ENCODE data around the gene LYPD6. TPM values are rescaled to one million over a fixed set of nuclear protein-coding genes. Genes with fewer than 3 reads are reported as not detected.
A peak's percentile ranks its signal among the peaks of the same experiment; 100 is the strongest.

LYPD6 gene
- total RNA-seq, 1 experiment from 2014 or later = 0.54 TPM

- Histone ChIP-seq H3K9me3 (ENCODE audit: low read depth, low read length, poor library complexity, severe bottlenecking) (no peaks in the 10 kb centered on the region), H3K36me3 (ENCODE audit: insufficient read depth, low read length, poor library complexity, severe bottlenecking) (no peaks in the 10 kb centered on the region), H3K4me3 (ENCODE audit: low read depth, low read length, poor library complexity, severe bottlenecking) (no peak overlapping the region), H3K4me1 (ENCODE audit: insufficient read depth, low read length, poor library complexity, severe bottlenecking) (no peaks in the 10 kb centered on the region), H3K27me3 (replicated peaks; ENCODE audit: insufficient read depth, low read depth, low read length, poor library complexity) (no peaks in the 10 kb centered on the region), H3K27ac (ENCODE audit: low read depth, low read length, poor library complexity, severe bottlenecking) (no peak overlapping the region)
- POLR2A ChIA-PET (ENCODE audit: low non-redundant PET) = no interaction called here
- no TSS peak for BruUV-seq (replicated peaks)
- TF ChIP-seq, protein P1, sequence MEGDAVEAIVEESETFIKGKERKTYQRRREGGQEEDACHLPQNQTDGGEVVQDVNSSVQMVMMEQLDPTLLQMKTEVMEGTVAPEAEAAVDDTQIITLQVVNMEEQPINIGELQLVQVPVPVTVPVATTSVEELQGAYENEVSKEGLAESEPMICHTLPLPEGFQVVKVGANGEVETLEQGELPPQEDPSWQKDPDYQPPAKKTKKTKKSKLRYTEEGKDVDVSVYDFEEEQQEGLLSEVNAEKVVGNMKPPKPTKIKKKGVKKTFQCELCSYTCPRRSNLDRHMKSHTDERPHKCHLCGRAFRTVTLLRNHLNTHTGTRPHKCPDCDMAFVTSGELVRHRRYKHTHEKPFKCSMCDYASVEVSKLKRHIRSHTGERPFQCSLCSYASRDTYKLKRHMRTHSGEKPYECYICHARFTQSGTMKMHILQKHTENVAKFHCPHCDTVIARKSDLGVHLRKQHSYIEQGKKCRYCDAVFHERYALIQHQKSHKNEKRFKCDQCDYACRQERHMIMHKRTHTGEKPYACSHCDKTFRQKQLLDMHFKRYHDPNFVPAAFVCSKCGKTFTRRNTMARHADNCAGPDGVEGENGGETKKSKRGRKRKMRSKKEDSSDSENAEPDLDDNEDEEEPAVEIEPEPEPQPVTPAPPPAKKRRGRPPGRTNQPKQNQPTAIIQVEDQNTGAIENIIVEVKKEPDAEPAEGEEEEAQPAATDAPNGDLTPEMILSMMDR (conservative IDR thresholded peaks at IDR 0.05; ENCODE audit: low read depth, low read length) = no peak
- no peak for TF ChIP-seq EZH2 (IDR thresholded peaks at IDR 0.05; ENCODE audit: borderline replicate concordance, low read depth, low read length, poor library complexity, severe bottlenecking)
- intact Hi-C loops (cut with micrococcal nuclease; ENCODE audit: unreplicated experiment) = no loop called here
- no peak for DNase-seq (ENCODE audit: low spot score)
- CTCF ChIA-PET = no interaction called here
Measured at GRCh38 chr2:149415086-149415485, 84.7 kb downstream of the LYPD6 start.

DNA sequence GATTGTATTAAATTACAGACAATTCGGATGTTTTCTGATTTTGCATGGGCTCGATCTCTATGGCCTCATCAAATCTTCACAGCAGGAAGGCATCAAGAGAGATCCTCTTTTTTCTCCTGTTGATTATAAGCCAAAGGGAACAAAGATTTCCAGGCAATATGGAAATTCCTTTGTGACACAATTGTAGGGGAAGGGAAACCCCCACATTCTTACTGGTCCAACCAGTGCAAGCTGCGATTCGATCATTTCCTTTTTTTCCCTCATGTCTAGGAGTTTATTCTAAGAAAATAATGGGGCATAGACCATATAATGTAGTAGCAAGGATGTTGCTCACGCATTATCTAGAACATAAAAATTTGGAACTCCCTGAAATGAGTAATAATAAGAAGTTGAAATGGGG is 87.7 kb downstream of the LYPD6 start:
- Histone ChIP-seq H3K27ac (ENCODE audit: low read depth, low read length, poor library complexity, severe bottlenecking) (no peak overlapping the region), H3K4me3 (ENCODE audit: low read depth, low read length, poor library complexity, severe bottlenecking) (no peak overlapping the region), H3K4me1 (ENCODE audit: insufficient read depth, low read length, poor library complexity, severe bottlenecking) (no peaks in the 10 kb centered on the region), H3K9me3 (ENCODE audit: low read depth, low read length, poor library complexity, severe bottlenecking) (no peaks in the 10 kb centered on the region), H3K36me3 (ENCODE audit: insufficient read depth, low read length, poor library complexity, severe bottlenecking) (no peaks in the 10 kb centered on the region), H3K27me3 (replicated peaks; ENCODE audit: insufficient read depth, low read depth, low read length, poor library complexity) (no peaks in the 10 kb centered on the region)
- no TSS peak for BruUV-seq (replicated peaks)
- ChIA-PET POLR2A (ENCODE audit: low non-redundant PET) (no interaction called here), CTCF (no interaction called here)
- intact Hi-C loops (cut with micrococcal nuclease; ENCODE audit: unreplicated experiment) = no loop called here
- peak; percentile 17 for DNase-seq (ENCODE audit: low spot score)
- TF ChIP-seq, protein P1 (conservative IDR thresholded peaks at IDR 0.05; ENCODE audit: low read depth, low read length) = no peak
- no peak for TF ChIP-seq EZH2 (IDR thresholded peaks at IDR 0.05; ENCODE audit: borderline replicate concordance, low read depth, low read length, poor library complexity, severe bottlenecking)

DNA sequence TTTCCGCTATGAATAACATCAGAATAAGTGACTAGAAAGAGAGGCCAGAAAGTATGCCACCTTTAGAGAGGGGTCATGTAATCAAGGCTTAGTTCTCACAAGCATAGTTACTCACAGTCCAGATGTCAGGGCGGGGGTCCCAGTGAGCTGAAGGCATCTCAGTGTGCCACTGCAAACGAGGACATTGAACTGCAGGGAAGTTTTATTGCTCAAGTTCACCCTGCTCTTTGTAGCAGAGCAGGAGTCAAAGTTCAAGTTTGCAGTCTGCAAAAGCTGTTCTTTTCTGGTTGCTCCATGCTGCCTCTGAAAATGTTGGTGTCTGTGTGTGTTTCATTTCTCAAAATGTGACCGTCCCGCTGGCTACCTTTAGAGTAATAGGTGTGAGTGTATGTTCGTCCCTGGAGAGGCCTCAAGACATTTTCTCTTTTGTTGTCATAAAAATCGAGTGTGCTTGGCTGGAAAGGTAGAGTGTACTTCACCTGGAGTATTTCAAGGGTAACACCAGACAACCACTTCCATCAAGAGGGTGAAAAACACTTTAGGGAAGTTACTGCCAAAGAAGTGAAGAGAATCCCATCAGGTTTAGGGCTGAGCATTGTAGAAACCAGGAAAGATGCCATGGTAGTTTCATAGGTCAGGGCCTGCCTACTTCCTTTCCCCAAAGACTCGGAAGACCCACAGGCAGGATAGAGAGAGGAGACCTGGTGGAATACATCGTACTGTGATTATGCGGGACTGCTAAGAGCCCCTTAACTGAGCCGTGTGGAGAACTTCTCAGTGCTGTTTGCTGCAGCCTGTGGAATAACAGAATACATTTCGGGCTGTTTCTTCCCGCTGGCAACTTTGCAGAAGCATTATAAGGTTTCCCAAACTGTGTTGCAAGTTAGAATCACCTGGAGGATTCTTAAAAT is 89.9 kb downstream of the LYPD6 start:
- no peaks in the 10 kb centered on the region for H3K27me3 ChIP-seq (replicated peaks; ENCODE audit: insufficient read depth, low read depth, low read length, poor library complexity)
- no TSS peak for BruUV-seq (replicated peaks)
- intact Hi-C loops (cut with micrococcal nuclease; ENCODE audit: unreplicated experiment) = no loop called here
- no peaks in the 10 kb centered on the region for H3K4me1 ChIP-seq (ENCODE audit: insufficient read depth, low read length, poor library complexity, severe bottlenecking)
- no peaks in the 10 kb centered on the region for H3K36me3 ChIP-seq (ENCODE audit: insufficient read depth, low read length, poor library complexity, severe bottlenecking)
- POLR2A ChIA-PET (ENCODE audit: low non-redundant PET) = interaction anchor here (0.7 kb wide), 1 partner anchor 47 kb away, joined by 3 read pairs; no protein-coding TSS in a partner anchor
- DNase-seq (ENCODE audit: low spot score) = no peak
- no peak overlapping the region for H3K4me3 ChIP-seq (ENCODE audit: low read depth, low read length, poor library complexity, severe bottlenecking)
- TF ChIP-seq EZH2 (IDR thresholded peaks at IDR 0.05; ENCODE audit: borderline replicate concordance, low read depth, low read length, poor library complexity, severe bottlenecking) = no peak
- TF ChIP-seq, protein P1 (conservative IDR thresholded peaks at IDR 0.05; ENCODE audit: low read depth, low read length) = no peak
- no peaks in the 10 kb centered on the region for H3K9me3 ChIP-seq (ENCODE audit: low read depth, low read length, poor library complexity, severe bottlenecking)
- CTCF ChIA-PET = no interaction called here
- no peak overlapping the region for H3K27ac ChIP-seq (ENCODE audit: low read depth, low read length, poor library complexity, severe bottlenecking)
